ENCODE measurements around the gene RPL4.

GRCh38 chr15:66542896-66543295, 38.2 kb upstream of the RPL4 start:
- TF ChIP-seq POLR2A (IDR thresholded peaks at IDR 0.05) = no peak
- no peak for TF ChIP-seq CTCF (IDR thresholded peaks at IDR 0.05)
